Measurements from ENCODE around the gene ENTPD5.
"Not testable (repeated sequence)": the region's sequence is repeated elsewhere in the genome, so short reads cannot be mapped to it uniquely, and the experiment has no call there.

The ENTPD5 gene

DNA sequence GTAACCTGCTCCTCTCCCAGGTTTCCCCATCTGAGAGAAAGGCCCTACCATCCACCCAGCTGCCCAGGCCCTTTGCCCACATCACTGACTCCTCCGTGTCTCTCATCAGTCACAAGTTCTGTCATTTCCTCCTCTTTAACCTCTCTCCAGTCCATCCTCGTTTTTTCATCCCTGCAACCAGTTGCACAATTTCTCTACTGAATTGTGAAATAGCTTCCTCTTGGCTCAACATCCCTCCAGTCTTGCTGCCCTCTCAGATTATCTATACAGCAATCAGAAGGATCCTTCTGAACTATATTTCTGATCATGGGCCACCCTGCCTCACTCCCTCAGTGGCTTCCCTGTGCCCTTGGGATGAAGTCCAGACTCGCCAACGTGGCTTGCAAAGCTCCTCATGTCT, 76.0 kb downstream of the ENTPD5 start:
- no peak for DNase-seq (ENCODE audit: low read depth)

DNA sequence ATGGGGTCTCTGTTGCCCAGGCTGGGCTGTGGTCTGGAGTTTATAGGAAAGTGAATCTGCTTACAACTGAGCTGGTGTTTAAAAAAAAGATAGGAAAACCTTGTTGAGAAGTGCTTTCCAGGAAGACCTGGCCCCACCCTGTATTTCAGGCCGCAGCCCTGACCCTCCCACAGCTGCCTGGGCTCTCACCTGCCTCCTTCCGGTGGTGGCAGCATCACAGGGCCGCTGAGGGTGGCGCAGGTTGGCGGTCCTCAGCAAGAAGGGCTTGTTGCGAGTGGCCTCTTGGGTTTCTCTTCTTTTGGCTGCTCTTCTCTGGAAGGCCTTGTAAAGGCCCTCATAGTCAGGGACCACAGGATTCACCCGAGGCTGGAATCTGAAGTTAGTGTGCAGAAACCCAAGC, 76.9 kb downstream of the ENTPD5 start:
- no peak for DNase-seq (ENCODE audit: low read depth)

DNA sequence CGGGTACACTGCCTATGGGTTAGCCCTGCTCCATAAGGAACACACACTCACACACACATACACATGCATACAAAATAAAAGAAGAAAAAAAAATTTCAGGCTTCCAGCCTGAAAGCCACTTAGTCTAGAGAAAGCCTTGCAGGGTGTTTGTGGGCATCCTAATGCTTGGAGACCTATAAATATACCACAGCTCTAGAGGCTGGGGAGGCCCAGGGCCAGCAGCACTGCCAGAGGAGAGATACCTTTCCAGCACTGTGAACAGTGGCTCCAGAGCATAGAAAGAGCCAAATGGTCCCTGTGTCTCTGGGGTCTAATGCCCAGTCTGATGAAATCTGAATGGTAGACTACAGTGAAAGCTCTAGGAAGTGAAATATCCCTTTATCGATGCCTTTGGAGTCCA, 82.1 kb downstream of the ENTPD5 start:
- no peak for DNase-seq (ENCODE audit: low read depth)

DNA sequence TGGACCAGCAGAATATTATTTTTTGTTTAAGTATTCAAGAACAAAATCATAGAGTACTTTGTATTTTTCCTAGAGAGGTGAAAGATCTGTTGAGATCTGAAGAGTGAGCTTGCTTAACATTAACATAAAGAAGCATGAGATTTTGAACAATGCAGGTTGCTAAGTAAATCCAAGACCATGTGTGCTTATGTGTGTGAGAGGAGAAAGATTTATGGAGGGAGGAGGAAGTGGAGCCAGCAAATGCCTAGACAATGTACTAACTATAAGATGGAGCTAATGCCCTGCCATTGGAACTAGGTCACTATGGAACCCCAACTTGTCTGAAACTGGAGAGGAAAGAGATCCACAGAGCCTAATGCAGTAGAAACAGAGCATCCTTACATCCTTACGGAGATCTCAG, 82.5 kb downstream of the ENTPD5 start:
- DNase-seq (ENCODE audit: low read depth), result no peak

DNA sequence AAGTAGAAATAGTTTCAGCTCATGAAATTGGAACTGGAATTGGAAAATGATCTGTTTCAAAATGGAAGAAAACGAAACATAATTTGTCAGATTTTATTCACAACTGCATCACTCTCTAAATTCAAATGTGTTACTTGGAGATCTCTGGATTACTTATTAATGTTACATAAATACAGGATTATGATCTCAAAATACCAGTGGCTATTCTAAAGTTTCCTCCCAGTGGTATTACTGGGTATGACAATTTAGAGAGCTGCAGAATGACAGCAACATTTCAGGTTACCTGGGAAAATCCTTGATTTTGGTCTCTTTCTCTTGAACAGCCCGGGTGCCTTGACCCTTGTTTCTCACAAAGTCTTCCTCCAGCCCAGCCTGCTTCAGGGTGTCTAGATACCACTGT, 83.4 kb downstream of the ENTPD5 start:
- DNase-seq (ENCODE audit: low read depth), result no peak

DNA sequence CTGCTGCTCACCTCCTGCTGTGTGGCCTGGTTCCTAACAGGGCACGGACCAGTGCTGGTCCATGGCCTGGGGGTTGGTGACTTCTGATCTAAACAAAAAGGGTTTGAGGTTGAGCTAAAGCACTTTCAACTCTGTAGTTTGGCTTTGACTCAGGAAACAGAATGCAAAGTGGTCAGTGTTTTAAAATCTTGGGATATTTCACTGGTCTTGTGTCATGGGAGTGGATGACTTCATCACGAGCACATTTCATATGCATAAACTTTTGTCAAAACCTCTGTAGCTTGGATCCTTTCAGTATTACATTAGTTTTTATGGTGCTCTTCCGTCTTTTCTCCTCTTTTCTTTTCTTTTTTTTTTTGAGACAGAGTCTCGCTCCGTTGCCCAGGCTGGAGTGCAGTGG, 94.8 kb downstream of the ENTPD5 start:
- no peak for DNase-seq (ENCODE audit: low read depth)

DNA sequence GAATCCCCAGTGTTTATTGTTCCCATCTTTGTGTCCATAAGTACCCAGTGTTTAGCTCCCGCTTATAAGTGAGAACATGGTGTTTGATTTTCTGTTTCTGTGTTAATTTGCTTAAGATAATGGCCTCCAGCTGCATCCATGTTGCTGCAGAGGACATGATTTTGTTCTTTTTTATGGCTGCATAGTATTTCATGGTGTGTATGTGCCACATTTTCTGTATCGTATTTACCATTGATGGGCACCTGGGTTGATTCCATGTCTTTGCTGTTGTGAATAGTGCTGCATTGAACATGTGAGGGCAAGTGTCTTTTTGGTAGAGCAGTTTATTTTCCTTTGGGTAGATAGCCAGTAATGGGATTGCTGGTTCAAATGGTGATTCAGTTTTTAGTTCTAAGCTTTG, 99.6 kb downstream of the ENTPD5 start:
- DNase-seq (ENCODE audit: low read depth), result not testable (repeated sequence)

DNA sequence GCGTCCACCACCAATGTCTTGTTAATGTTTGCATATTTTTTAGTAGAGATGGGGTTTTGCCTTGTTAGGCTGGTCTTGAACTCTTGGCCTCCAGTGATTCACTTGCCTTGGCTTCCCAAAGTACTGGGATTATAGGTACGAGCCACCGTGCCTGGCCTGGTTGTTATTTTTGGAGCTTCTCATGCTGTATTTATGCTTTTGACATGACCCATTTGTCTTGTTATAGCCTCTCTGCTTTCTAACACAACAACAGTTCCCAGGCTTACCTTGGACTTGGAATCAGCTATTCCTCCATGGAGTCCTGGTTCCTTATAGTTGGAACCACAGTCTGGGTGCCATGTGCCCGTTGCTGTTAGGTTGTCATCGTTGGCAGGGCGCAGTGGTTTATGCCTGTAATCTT, 102.8 kb downstream of the ENTPD5 start:
- no peak for DNase-seq (ENCODE audit: low read depth)

DNA sequence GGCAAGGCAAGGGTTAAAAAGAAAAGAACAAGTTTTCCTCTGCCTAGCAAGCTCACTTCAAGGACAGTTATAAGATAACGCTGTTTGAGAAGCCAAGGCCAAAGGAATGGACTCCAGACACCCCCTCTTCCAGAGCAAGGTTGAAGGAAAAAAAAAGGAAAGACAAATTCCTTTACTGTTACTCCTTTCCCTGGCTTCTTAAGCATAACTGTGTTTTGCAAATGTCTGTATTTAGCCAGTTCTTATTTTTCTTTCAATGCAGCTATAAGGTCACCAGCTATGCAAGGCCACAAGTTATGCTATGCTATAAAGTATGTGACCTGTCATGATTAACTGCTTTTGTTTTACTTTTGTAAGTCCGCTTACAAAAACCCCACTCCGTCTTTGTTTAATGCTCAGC, 105.8 kb downstream of the ENTPD5 start:
- no peak for DNase-seq (ENCODE audit: low read depth)

DNA sequence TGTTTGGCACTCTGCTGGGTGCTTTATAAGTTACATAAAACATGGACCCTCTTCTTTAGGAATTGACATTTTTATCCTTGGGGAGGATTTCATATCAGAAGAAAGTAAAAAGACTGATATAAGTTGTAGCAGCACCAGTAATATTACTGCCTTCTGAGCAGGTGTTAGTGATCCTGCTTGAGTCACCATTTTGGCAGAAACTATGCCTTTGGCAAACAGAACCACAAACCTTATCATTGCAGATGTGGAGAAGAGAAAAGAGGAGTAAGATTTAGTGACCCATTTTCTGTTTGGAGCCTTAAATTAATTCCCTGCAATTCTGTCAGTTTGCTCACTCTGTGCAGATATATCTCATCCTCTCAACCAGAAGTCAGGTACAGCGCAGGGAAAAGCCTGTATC, 109.4 kb downstream of the ENTPD5 start:
- DNase-seq (ENCODE audit: low read depth), result no peak
